H9 (cell line): Measurements from ENCODE around the gene CCDC57. TPM values are rescaled to one million over a fixed set of nuclear protein-coding genes. Genes with fewer than 3 reads are reported as not detected.

Experiments used
- DNase-seq: peaks from one replicate; pipeline ENCODE4 v3.0.0-alpha.2; 2017
- H2AFZ ChIP-seq: one replicate; pipeline ENCODE4 v1.6.1; 2013; ENCODE audit warnings: mild to moderate bottlenecking, low read length, control low read depth, moderate library complexity
- H2AK5ac ChIP-seq: 2 replicates; pipeline ENCODE4 v1.6.1; 2013; ENCODE audit warnings: low read length, control low read depth, mixed read lengths; ENCODE audit not compliant: insufficient read length
- H2BK120ac ChIP-seq: one replicate; pipeline ENCODE4 v1.6.1; 2013; ENCODE audit warnings: low read depth, mild to moderate bottlenecking, low read length, control low read depth, inconsistent platforms; ENCODE audit not compliant: poor library complexity, severe bottlenecking
- H2BK12ac ChIP-seq: 2 replicates; pipeline ENCODE4 v1.6.1; 2013; ENCODE audit warnings: low read length, control low read depth, mixed read lengths, low read depth; ENCODE audit not compliant: insufficient read length
- H2BK15ac ChIP-seq: 2 replicates; pipeline ENCODE4 v1.6.1; 2013; ENCODE audit warnings: low read depth, low read length, control low read depth
- H2BK20ac ChIP-seq: one replicate; pipeline ENCODE4 v1.6.1; 2013; ENCODE audit warnings: low read depth, mild to moderate bottlenecking, low read length, control low read depth, inconsistent platforms; ENCODE audit not compliant: poor library complexity, severe bottlenecking
- H2BK5ac ChIP-seq: 2 replicates; pipeline ENCODE4 v1.6.1; 2013; ENCODE audit warnings: low read length, control low read depth, mixed read lengths; ENCODE audit not compliant: insufficient read length
- H3K14ac ChIP-seq: 2 replicates; pipeline ENCODE4 v1.6.1; 2013; ENCODE audit warnings: low read length, control low read depth; ENCODE audit not compliant: insufficient read depth
- H3K18ac ChIP-seq: 2 replicates; pipeline ENCODE4 v1.6.1; 2013; ENCODE audit warnings: low read depth, mild to moderate bottlenecking, mixed read lengths, low read length, control low read depth; ENCODE audit not compliant: insufficient read length
- H3K23ac ChIP-seq: 2 replicates; pipeline ENCODE4 v1.6.1; 2013; ENCODE audit warnings: low read length, control low read depth, mixed read lengths, low read depth; ENCODE audit not compliant: insufficient read length
- H3K23me2 ChIP-seq: 2 replicates; pipeline ENCODE4 v1.6.1; 2013; ENCODE audit warnings: low read depth, mild to moderate bottlenecking, mixed read lengths, low read length, control low read depth; ENCODE audit not compliant: insufficient read length, poor library complexity, severe bottlenecking
- H3K27ac ChIP-seq: 2 replicates; pipeline ENCODE4 v1.5.1; 2013; ENCODE audit warnings: low read length, control low read depth, mixed read lengths, low read depth; ENCODE audit not compliant: insufficient read length
- H3K27me3 ChIP-seq: 2 replicates; pipeline ENCODE4 v1.6.1; 2013; ENCODE audit warnings: low read length, control low read depth, inconsistent platforms; ENCODE audit not compliant: insufficient read depth
- H3K4ac ChIP-seq: 2 replicates; pipeline ENCODE4 v1.6.1; 2013; ENCODE audit warnings: low read depth, mild to moderate bottlenecking, control low read depth, inconsistent platforms, low read length, moderate library complexity
- H3K4me1 ChIP-seq: 2 replicates; pipeline ENCODE4 v1.6.1; 2013; ENCODE audit warnings: low read length, control low read depth, inconsistent platforms; ENCODE audit not compliant: insufficient read depth
- H3K4me2 ChIP-seq: 2 replicates; pipeline ENCODE4 v1.6.1; 2013; ENCODE audit warnings: low read length, control low read depth, mixed read lengths; ENCODE audit not compliant: insufficient read length, insufficient read depth
- H3K56ac ChIP-seq: 2 replicates; pipeline ENCODE4 v1.6.1; 2013; ENCODE audit warnings: low read depth, mild to moderate bottlenecking, mixed read lengths, low read length, control low read depth; ENCODE audit not compliant: insufficient read length
- H3K79me1 ChIP-seq: 2 replicates; pipeline ENCODE4 v1.6.1; 2013; ENCODE audit warnings: low read depth, mild to moderate bottlenecking, moderate library complexity, low read length, control low read depth, inconsistent platforms; ENCODE audit not compliant: insufficient read depth, poor library complexity, severe bottlenecking
- H3K79me2 ChIP-seq: 2 replicates; pipeline ENCODE4 v1.6.1; 2013; ENCODE audit warnings: low read length, control low read depth, inconsistent platforms; ENCODE audit not compliant: insufficient read depth
- H3K9ac ChIP-seq: 2 replicates; pipeline ENCODE4 v1.6.1; 2013; ENCODE audit warnings: low read length, control low read depth, mixed read lengths; ENCODE audit not compliant: insufficient read length; ENCODE audit errors: extremely low read depth
- H3K9me3 ChIP-seq: one replicate; pipeline ENCODE4 v1.6.1; 2013; ENCODE audit warnings: low read depth, low read length, inconsistent platforms; ENCODE audit not compliant: control insufficient read depth
- H3T11ph ChIP-seq: one replicate; pipeline ENCODE4 v1.6.1; 2013; ENCODE audit warnings: mild to moderate bottlenecking, low read length, control low read depth, inconsistent platforms
- H4K20me1 ChIP-seq: one replicate; pipeline ENCODE4 v1.6.1; 2013; ENCODE audit not compliant: control insufficient read depth, insufficient read length, insufficient read depth
- H4K5ac ChIP-seq: 2 replicates; pipeline ENCODE4 v1.6.1; 2013; ENCODE audit warnings: low read depth, mild to moderate bottlenecking, mixed read lengths, low read length, control low read depth; ENCODE audit not compliant: insufficient read length
- H4K8ac ChIP-seq: replicated peaks from 2 replicates; pipeline ENCODE4 v1.6.1; 2013; ENCODE audit warnings: low read length, control low read depth, mixed read lengths, low read depth; ENCODE audit not compliant: insufficient read length
- H4K91ac ChIP-seq: 2 replicates; pipeline ENCODE4 v1.6.1; 2013; ENCODE audit warnings: low read depth, mild to moderate bottlenecking, moderate library complexity, mixed read lengths, low read length, control low read depth; ENCODE audit not compliant: insufficient read length
- H3K27ac Mint-ChIP-seq, 3 experiments: 2 replicates in 2 of 3; 3 replicates in 1 of 3; pipeline ENCODE4 v1.8.0; 2020 to 2021; ENCODE audit warnings: mixed read lengths in 3 of 3, mild to moderate bottlenecking in 1 of 3, moderate library complexity in 1 of 3
- H3K27me3 Mint-ChIP-seq: 2 replicates; pipeline ENCODE4 v1.8.0; 2021; ENCODE audit warnings: low read depth, mild to moderate bottlenecking, moderate library complexity, mixed read lengths
- H3K36me3 Mint-ChIP-seq, 3 experiments: 2 replicates in 2 of 3; 3 replicates in 1 of 3; pipeline ENCODE4 v1.8.0; 2020 to 2021; ENCODE audit warnings: low read depth in 3 of 3, mixed read lengths in 3 of 3; ENCODE audit not compliant: insufficient read depth in 1 of 3
- H3K4me1 Mint-ChIP-seq, 2 experiments: 2 replicates each; pipeline ENCODE4 v1.8.0; 2020; ENCODE audit warnings: mixed read lengths in 2 of 2
- H3K4me3 Mint-ChIP-seq, 2 experiments: 2 replicates in 1 of 2; 3 replicates in 1 of 2; pipeline ENCODE4 v1.8.0; 2020 to 2021; ENCODE audit warnings: mild to moderate bottlenecking in 2 of 2, mixed read lengths in 2 of 2, moderate library complexity in 1 of 2
- H3K9me3 Mint-ChIP-seq, 2 experiments: 2 replicates in 1 of 2; 3 replicates in 1 of 2; pipeline ENCODE4 v1.8.0; 2020; ENCODE audit warnings: mild to moderate bottlenecking in 2 of 2, mixed read lengths in 2 of 2, moderate library complexity in 1 of 2
- WGBS: extraction: QIAGEN DNeasy Blood & Tissue Kit; methylation state at CpG from one replicate; pipeline ENCODE4 v1.1.7; 2013; ENCODE audit warnings: missing lambda C conversion rate, low lambda C conversion rate, mixed read lengths; ENCODE audit not compliant: insufficient read length; ENCODE audit errors: extremely low coverage; 5-methylcytosine and 5-hydroxymethylcytosine counted together
- total RNA-seq: library from RNA; stranded (reverse); gene quantifications from 2 replicates; pipeline ENCODE4 v1.2.1, GENCODE V29; 2021
- TF ChIP-seq, protein P1 (sequence below): fragments of 200-600 bp; sonication (generic); conservative IDR thresholded peaks from 3 replicates; pipeline ENCODE4 v1.8.0; 2021; ENCODE audit warnings: antibody characterized with exemption, mild to moderate bottlenecking

CCDC57 gene
- total RNA-seq, 1 experiment from 2014 or later, result 11.0 TPM

- no peak overlapping the region for H2BK15ac ChIP-seq
- TF ChIP-seq, protein P1, sequence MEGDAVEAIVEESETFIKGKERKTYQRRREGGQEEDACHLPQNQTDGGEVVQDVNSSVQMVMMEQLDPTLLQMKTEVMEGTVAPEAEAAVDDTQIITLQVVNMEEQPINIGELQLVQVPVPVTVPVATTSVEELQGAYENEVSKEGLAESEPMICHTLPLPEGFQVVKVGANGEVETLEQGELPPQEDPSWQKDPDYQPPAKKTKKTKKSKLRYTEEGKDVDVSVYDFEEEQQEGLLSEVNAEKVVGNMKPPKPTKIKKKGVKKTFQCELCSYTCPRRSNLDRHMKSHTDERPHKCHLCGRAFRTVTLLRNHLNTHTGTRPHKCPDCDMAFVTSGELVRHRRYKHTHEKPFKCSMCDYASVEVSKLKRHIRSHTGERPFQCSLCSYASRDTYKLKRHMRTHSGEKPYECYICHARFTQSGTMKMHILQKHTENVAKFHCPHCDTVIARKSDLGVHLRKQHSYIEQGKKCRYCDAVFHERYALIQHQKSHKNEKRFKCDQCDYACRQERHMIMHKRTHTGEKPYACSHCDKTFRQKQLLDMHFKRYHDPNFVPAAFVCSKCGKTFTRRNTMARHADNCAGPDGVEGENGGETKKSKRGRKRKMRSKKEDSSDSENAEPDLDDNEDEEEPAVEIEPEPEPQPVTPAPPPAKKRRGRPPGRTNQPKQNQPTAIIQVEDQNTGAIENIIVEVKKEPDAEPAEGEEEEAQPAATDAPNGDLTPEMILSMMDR, result no peak
- H3K79me2 ChIP-seq, result no peaks in the 10 kb centered on the region
- no peak overlapping the region for H2AFZ ChIP-seq
- H3T11ph ChIP-seq, result no peak overlapping the region
- no peak overlapping the region for H2BK12ac ChIP-seq
- H2BK5ac ChIP-seq, result no peak overlapping the region
- DNase-seq, result no peak
- H2AK5ac ChIP-seq, result no peak overlapping the region
- H3K79me1 ChIP-seq, result no peaks in the 10 kb centered on the region
- H3K18ac ChIP-seq, result no peak overlapping the region
- no peak overlapping the region for H4K5ac ChIP-seq
- no peak overlapping the region for H3K14ac ChIP-seq
- no peak overlapping the region for H3K23ac ChIP-seq
- no peaks in the 10 kb centered on the region for H3K9me3 ChIP-seq
- no peak overlapping the region for H3K56ac ChIP-seq
- H3K4me1 ChIP-seq, result no peaks in the 10 kb centered on the region
- H3K27ac Mint-ChIP-seq, result no peak overlapping the region
- H3K4me3 Mint-ChIP-seq, result no peak overlapping the region
- H3K4ac ChIP-seq, result no peak overlapping the region
- no CpG with 5 or more reads among the region's 9 CpGs for WGBS
- peaks cover 4% of the 10 kb centered on the region; the same call in 1 of the 2 replicates for H3K27me3 Mint-ChIP-seq
- H4K20me1 ChIP-seq, result no peaks in the 10 kb centered on the region
- H2BK20ac ChIP-seq, result no peak overlapping the region
- no peak overlapping the region for H4K91ac ChIP-seq
- H3K9ac ChIP-seq, result no peak overlapping the region
- H3K4me1 Mint-ChIP-seq, result peaks cover 4 to 5% of the 10 kb centered on the region in 2 experiments
- no peak overlapping the region for H3K4me2 ChIP-seq
- no peaks in the 10 kb centered on the region for H3K27me3 ChIP-seq
- no peaks in the 10 kb centered on the region; a peak in 1 of 5 replicates for H3K9me3 Mint-ChIP-seq
- H3K36me3 Mint-ChIP-seq, result peaks cover 4 to 19% (median 16%) of the 10 kb centered on the region in 3 experiments
- H3K27ac ChIP-seq, result no peak overlapping the region
- H3K23me2 ChIP-seq, result peaks cover 15% of the 10 kb centered on the region
- H4K8ac ChIP-seq, result no peak overlapping the region
- H2BK120ac ChIP-seq, result no peak overlapping the region
Measured at GRCh38 chr17:82062984-82063368, 149.7 kb downstream of the CCDC57 start.
